Mesodermal cell (in vitro differentiated cells): ENCODE results near the gene NEXN.
"Not testable (repeated sequence)": the region's sequence is repeated elsewhere in the genome, so short reads cannot be mapped to it uniquely, and the experiment has no call there.

Experiments used
- H3K27ac ChIP-seq: 2 replicates; pipeline ENCODE4 v1.7.0; 2013; ENCODE audit warnings: mild to moderate bottlenecking, low read depth, low read length, moderate library complexity; ENCODE audit not compliant: severe bottlenecking
- H3K36me3 ChIP-seq: 2 replicates; pipeline ENCODE4 v1.7.1; 2013; ENCODE audit warnings: mild to moderate bottlenecking, low read length, moderate library complexity; ENCODE audit not compliant: control insufficient read depth, insufficient read depth
- H3K4me1 ChIP-seq: one replicate; pipeline ENCODE4 v1.7.1; 2013; ENCODE audit warnings: mild to moderate bottlenecking, low read length; ENCODE audit not compliant: insufficient read depth, control insufficient read depth, poor library complexity, severe bottlenecking
- H3K4me3 ChIP-seq: 2 replicates; pipeline ENCODE4 v1.7.0; 2013; ENCODE audit warnings: low read length, control low read depth, mild to moderate bottlenecking; ENCODE audit not compliant: insufficient read depth, poor library complexity, severe bottlenecking; ENCODE audit errors: extremely low read depth
- H3K9me3 ChIP-seq: 2 replicates; pipeline ENCODE4 v1.7.1; 2013; ENCODE audit warnings: mild to moderate bottlenecking, low read length, moderate library complexity; ENCODE audit not compliant: control insufficient read depth
- WGBS, 2 experiments: methylation state at CpG; one replicate each; pipeline ENCODE4 v1.1.5; 2013; ENCODE audit warnings: missing lambda C conversion rate in 2 of 2; ENCODE audit not compliant: insufficient coverage in 2 of 2; 5-methylcytosine and 5-hydroxymethylcytosine counted together

NEXN gene

DNA sequence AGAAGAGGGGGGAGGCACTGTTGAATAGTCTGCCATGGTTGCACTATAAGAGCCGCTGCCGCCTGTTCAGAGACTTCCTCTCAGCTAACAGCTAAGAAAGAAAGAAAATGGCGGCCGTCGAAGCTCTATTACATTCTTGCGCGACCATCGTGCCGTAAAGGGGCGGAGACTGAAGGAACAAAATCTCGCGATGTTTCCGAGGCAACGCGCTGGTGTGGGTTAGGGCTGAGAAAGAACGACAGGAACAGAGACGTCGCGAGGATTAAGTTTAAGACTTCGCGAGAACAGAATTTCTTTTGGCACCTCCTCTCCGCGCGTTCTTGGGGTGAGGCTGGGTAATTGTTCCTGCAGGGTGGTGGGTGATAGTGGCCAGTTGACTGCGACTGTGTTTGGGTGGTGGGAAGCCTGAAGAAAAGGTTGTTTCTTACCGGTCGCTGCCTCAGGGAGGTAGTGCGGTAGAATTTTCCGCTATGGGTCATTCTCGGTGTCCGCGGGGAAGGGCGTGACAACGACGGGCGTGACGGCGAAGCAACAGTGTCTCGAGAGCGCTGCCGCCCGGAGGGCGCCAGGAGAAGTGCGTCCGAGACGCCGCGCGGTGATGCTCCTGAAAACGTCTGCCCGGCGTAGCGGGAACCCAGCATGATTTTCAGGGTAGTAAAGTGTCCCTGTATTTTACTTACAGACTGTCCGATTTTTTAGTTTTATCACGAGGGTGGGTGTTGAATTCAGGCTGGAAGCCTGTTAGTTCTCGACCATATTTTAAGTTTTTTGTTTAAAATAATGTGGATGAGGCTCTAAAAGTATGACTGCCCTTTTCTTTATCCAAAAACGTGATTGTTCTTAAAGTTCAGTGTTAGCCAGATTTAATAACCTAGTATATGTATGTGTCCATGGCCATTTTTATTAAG is 90.8 kb downstream of the NEXN start, which contains the start of gene FUBP1:
Gene FUBP1 (minus strand): TSS at position 104 of the 908 bp plus-strand sequence. CDS start 68 bp downstream, at position 36.
- Histone ChIP-seq H3K4me1 (no peaks in the 10 kb centered on the region), H3K4me3 (peak within 1 kb of the TSS; percentile 81), H3K9me3 (no peaks in the 10 kb centered on the region), H3K27ac (peak within 1 kb of the TSS; percentile 97), H3K36me3 (peaks cover 36% of the 10 kb centered on the region)
- 0 to 3% methylated on average over 27 to 46 of the region's 57 CpGs for WGBS, 2 experiments

DNA sequence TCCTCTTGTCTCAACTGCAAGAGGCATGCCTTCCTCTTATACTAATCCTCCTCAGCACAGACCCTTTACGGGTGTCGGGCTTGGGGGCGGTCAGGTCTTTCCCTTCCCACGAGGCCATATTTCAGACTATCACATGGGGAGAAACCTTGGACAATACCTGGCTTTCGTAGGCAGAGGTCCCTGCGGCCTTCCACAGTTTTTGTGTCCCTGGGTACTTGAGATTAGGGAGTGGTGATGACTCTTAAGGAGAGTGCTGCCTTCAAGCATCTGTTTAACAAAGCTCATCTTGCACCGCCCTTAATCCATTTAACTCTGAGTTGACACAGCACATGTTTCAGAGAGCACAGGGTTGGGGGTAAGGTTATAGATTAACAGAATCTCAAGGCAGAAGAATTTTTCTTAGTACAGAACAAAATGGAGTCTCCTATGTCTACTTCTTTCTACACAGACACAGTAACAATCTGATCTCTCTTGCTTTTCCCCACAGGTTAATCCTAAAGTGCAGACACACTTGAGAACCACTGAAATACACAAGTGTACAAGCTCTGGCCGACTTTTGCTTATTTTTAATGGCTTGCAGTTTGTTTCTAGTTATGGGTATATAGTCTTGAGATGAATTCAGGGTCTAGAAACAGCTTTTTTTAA is 95.0 kb downstream of the NEXN start:
- H3K27ac ChIP-seq, H3K4me1 ChIP-seq, H3K9me3 ChIP-seq, H3K4me3 ChIP-seq: not testable (repeated sequence)
- WGBS, 2 experiments, result 88 to 94% methylated on average over 4 to 7 of the region's 8 CpGs
- H3K36me3 ChIP-seq, result peaks cover 41% of the 10 kb centered on the region

DNA sequence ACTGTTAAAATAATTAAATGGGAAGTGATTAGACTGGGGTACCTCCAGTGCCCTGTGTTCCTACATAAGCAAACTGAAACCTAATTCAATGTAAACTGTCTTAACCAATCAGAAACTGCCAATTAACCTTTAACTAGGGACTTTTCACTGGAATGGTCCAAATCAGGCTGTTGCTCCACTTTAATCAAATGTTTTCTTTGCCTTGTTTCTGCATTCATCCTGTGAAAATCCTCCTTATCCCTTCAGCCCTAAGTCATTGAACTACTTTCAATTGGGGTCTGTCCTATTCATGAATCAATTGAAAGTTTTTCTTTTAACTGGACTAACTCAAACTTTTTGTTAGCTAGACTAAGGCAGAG is 95.6 kb downstream of the NEXN start:
- no peaks in the 10 kb centered on the region for H3K4me1 ChIP-seq
- H3K36me3 ChIP-seq, result peaks cover 44% of the 10 kb centered on the region
- H3K4me3 ChIP-seq, result no peak overlapping the region
- H3K27ac ChIP-seq, result no peak overlapping the region
- no peaks in the 10 kb centered on the region for H3K9me3 ChIP-seq

DNA sequence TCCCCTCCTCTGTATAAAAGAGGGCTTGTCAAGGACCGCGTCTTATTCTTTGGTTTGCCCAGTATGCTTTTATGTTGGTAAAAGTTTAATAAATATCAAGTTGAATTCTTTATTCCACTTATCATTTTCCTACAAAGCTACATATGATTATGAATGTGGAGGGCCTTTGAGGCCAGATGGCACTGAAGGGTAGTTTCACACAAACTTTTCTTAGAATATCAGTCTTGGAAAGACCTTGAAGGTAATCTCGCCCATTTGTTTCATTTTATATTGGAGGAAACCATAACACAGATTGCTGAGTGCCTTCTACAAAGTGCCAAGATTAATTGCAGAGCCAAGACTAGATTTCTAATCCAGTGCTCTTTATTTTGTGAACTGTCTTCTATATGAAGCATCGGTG is 96.2 kb downstream of the NEXN start:
- peaks cover 44% of the 10 kb centered on the region for H3K36me3 ChIP-seq
- no peaks in the 10 kb centered on the region for H3K4me1 ChIP-seq
- no peak overlapping the region for H3K4me3 ChIP-seq
- H3K9me3 ChIP-seq, result no peaks in the 10 kb centered on the region
- H3K27ac ChIP-seq, result no peak overlapping the region
- WGBS, 2 experiments, result 80 to 83% methylated on average over 1 of the region's 4 CpGs

DNA sequence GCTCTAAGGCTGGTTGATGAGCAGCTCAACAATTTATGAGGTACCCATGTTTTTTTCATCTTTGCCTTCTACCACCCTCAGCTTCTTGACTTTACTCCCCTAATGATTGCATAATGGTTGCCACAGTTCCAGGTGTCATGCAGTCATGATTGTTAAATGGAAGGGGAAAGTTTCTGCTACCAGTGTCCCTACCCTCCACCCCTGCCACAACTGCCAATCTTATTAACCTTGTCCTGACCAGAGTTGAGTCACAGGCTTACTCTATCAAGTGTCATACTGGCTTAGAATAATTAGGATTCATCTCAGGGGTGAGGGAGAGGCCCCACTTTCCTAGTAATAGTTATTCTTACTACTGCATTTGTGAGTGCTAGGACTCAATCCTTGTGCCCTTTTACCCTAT is 98.4 kb downstream of the NEXN start:
- H3K36me3 ChIP-seq, result peaks cover 50% of the 10 kb centered on the region
- no peak overlapping the region for H3K27ac ChIP-seq
- H3K4me1 ChIP-seq, result no peaks in the 10 kb centered on the region
- H3K4me3 ChIP-seq, result no peak overlapping the region
- no peaks in the 10 kb centered on the region for H3K9me3 ChIP-seq

DNA sequence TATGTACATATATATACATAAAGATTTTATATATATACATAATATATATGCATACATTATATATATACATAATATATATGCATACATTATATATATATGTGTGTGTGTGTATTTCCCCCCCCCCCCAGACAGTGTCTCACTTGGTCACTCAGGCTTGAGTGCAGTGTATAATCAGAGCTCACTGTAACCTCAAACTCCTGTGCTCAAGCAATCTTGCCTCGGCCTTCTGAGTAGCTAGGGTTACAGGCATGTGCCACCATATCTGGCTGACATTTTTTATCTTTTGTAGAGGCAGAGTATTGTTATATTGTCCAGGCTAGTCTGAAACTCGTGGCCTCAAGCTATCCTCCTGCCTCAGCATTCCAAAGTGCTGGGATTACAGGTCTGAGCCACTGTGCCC is 99.5 kb downstream of the NEXN start:
- H3K27ac ChIP-seq, result no peak overlapping the region
- H3K9me3 ChIP-seq, result no peaks in the 10 kb centered on the region
- H3K4me3 ChIP-seq, result no peak overlapping the region
- 93 to 100% methylated on average over 2 of the region's 2 CpGs for WGBS, 2 experiments
- peaks cover 53% of the 10 kb centered on the region for H3K36me3 ChIP-seq
- no peaks in the 10 kb centered on the region for H3K4me1 ChIP-seq

DNA sequence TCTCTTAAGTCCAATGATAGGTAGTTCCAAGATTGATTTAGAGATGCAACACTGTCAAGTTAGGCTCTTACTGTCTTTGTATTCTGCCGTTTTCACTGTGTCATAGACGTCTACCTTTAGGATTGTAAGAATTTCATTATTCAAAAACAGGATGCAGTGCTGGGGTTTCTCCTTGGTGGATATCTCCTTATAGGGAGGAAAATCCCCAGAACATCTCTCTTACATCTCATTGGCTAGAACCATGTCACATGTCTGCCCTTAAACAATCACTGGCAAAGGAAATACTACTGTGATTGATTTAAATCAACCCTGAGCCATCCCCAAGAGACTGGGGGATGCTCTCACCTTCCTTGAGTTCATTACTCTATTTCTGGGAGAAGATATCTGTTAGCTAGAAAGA is 101.3 kb downstream of the NEXN start:
- Histone ChIP-seq H3K27ac (no peak overlapping the region), H3K36me3 (peaks cover 57% of the 10 kb centered on the region), H3K9me3 (no peaks in the 10 kb centered on the region), H3K4me1 (no peaks in the 10 kb centered on the region), H3K4me3 (no peak overlapping the region)
- WGBS, 2 experiments, result 90% methylated on average over 1 of the region's 2 CpGs; no CpG with 5 or more reads in 1 of the 2 experiments

DNA sequence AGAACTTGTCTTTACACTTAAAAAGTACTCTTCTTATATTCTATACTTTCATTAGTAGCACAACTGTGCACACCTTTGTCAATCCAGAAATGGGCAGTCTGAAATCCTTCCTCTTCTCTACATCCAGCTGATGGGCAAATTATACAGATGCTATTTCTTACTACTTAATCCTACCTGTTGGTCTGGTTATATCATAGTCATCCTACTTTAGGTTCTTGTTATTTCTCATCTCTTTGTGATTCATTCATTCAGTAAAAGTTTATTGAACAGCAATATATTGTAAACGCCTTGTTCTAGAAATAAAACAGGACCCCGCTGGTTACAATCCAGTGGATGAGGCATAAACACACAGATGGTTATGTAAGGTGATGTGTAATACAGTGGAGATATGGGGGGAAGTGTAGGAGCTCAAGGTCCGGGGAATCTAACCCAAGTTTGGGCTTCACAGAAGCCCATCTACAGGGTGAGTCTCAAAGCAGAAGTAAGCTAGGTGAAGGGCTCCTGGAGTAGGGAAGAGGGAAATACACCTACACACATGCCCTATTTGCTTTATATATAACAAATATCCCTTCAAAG is 102.3 kb downstream of the NEXN start:
- peaks cover 57% of the 10 kb centered on the region for H3K36me3 ChIP-seq
- H3K27ac ChIP-seq, result no peak overlapping the region
- 97 to 100% methylated on average over 1 to 3 of the region's 3 CpGs for WGBS, 2 experiments
- H3K4me3 ChIP-seq, result no peak overlapping the region
- H3K4me1 ChIP-seq, result no peaks in the 10 kb centered on the region
- no peaks in the 10 kb centered on the region for H3K9me3 ChIP-seq

DNA sequence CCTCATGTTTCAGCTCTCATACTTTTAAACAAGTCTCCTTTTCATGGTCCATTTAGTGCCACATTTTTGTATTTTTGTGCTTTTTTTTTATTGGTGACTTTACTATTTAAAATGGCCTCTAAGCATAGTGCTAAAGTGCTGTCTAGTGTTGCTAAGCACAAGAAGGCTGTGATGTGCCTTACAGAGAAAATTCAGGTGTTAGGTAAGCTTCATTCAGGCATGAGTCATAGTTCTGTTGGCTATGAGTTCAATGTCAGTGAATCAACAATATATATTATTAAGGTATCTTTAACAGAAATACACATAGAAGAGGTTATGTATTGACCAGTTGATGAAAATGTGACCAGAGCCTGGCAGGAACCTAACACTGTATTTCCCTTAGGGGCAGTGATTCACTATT is 103.2 kb downstream of the NEXN start:
- H3K4me3 ChIP-seq, result no peak overlapping the region
- no peaks in the 10 kb centered on the region for H3K9me3 ChIP-seq
- H3K36me3 ChIP-seq, result peaks cover 54% of the 10 kb centered on the region
- no peak overlapping the region for H3K27ac ChIP-seq
- H3K4me1 ChIP-seq, result no peaks in the 10 kb centered on the region
